ENCODE results near the gene SYNE4. TPM values are rescaled to one million over a fixed set of nuclear protein-coding genes. Genes with fewer than 3 reads are reported as not detected.
"Not testable (repeated sequence)": the region's sequence is repeated elsewhere in the genome, so short reads cannot be mapped to it uniquely, and the experiment has no call there.

Gene SYNE4
- total and polyA plus RNA-seq, 10 donors = 0.54 to 1.6 (median 0.89) TPM; not detected in 1

GRCh38 chr19:35959040-35959967, 49.3 kb downstream of the SYNE4 start:
- Histone ChIP-seq H3K27me3 (replicated peaks in 1 of 7) (peaks cover 0 to 68% (median 26%) of the 10 kb centered on the region in 7 donors), H3K27ac (peak overlapping the region in 6 of 8 donors; percentile 6 to 70 (median 31)), H3K36me3 (no peaks in the 10 kb centered on the region), H3K9me3 (peaks cover 0 to 7% (median 0%) of the 10 kb centered on the region in 8 donors), H3K4me3 (peak overlapping the region; percentile 5 to 67 (median 29)), H3K4me1 (peaks cover 5 to 33% (median 25%) of the 10 kb centered on the region in 6 donors)
- intact Hi-C loops (cut with DNase I; ENCODE audit: low total_unique reads) = no loop called here
- 0 to 22% (median 10%) methylated on average over 1 to 97 of the region's 97 CpGs for WGBS, 5 donors
- peak; percentile 13 to 74 (median 52) for TF ChIP-seq CTCF (IDR thresholded peaks at IDR 0.05 in 8 of 11, conservative IDR thresholded peaks at IDR 0.05 in 3 of 11)
- peak; percentile 44 to 67 (median 63) for TF ChIP-seq POLR2AphosphoS5 (IDR thresholded peaks at IDR 0.05)
- TF ChIP-seq POLR2A (IDR thresholded peaks at IDR 0.05) = no peak
- DNase-seq = peak; percentile 95

- Histone ChIP-seq H3K36me3 (no peaks in the 10 kb centered on the region), H3K4me1 (peaks cover 7 to 39% (median 32%) of the 10 kb centered on the region in 6 donors), H3K27me3 (replicated peaks in 1 of 7) (peaks cover 0 to 62% (median 25%) of the 10 kb centered on the region in 7 donors), H3K9me3 (peaks cover 0 to 7% (median 0%) of the 10 kb centered on the region in 8 donors), H3K27ac (peak overlapping the region in 4 of 8 donors; percentile 19 to 70 (median 55)), H3K4me3 (peak overlapping the region in 6 of 8 donors; percentile 5 to 67 (median 31))
- TF ChIP-seq CTCF (IDR thresholded peaks at IDR 0.05 in 8 of 11, conservative IDR thresholded peaks at IDR 0.05 in 3 of 11) (no peak), POLR2AphosphoS5 (IDR thresholded peaks at IDR 0.05) (no peak), POLR2A (IDR thresholded peaks at IDR 0.05) (no peak)
- DNase-seq = no peak
- intact Hi-C loops (cut with DNase I; ENCODE audit: low total_unique reads) = no loop called here
- 35 to 38% (median 36%) methylated on average over 13 to 15 of the region's 15 CpGs for WGBS, 5 donors
These were observed 50.0 kb downstream of the SYNE4 start for GRCh38 chr19:35958660-35959039.

GRCh38 chr19:35957411-35957810, 51.2 kb downstream of the SYNE4 start:
- H3K4me1 ChIP-seq = peaks cover 7 to 52% (median 38%) of the 10 kb centered on the region in 6 donors
- H3K4me3 ChIP-seq; DNase-seq; H3K36me3 ChIP-seq; intact Hi-C loops (cut with DNase I; ENCODE audit: low total_unique reads); H3K9me3 ChIP-seq: not testable (repeated sequence)
- peaks cover 0 to 49% (median 20%) of the 10 kb centered on the region in 7 donors for H3K27me3 ChIP-seq (replicated peaks in 1 of 7)
- WGBS, 5 donors = 84 to 91% (median 87%) methylated on average over 8 of the region's 8 CpGs
- peak overlapping the region in 1 of 8 donors; percentile 28 for H3K27ac ChIP-seq

GRCh38 chr19:35955881-35956634, 52.6 kb downstream of the SYNE4 start:
- Histone ChIP-seq H3K36me3 (no peaks in the 10 kb centered on the region), H3K9me3 (peaks cover 0 to 7% (median 0%) of the 10 kb centered on the region in 8 donors), H3K27ac (peak overlapping the region in 2 of 8 donors; percentile 38 to 90), H3K4me1 (peaks cover 7 to 53% (median 38%) of the 10 kb centered on the region in 6 donors), H3K4me3 (no peak overlapping the region), H3K27me3 (replicated peaks in 1 of 7) (peaks cover 0 to 38% (median 20%) of the 10 kb centered on the region in 7 donors)
- DNase-seq = no peak
- intact Hi-C loops (cut with DNase I; ENCODE audit: low total_unique reads) = no loop called here
- TF ChIP-seq CTCF (IDR thresholded peaks at IDR 0.05 in 8 of 11, conservative IDR thresholded peaks at IDR 0.05 in 3 of 11) (no peak), POLR2A (IDR thresholded peaks at IDR 0.05) (no peak), POLR2AphosphoS5 (IDR thresholded peaks at IDR 0.05) (no peak)
- 55 to 64% (median 61%) methylated on average over 6 of the region's 6 CpGs for WGBS, 5 donors
